Ascending aorta (tissue), 2 donors: ENCODE results near the gene PARVA. TPM values are rescaled to one million over a fixed set of nuclear protein-coding genes. Genes with fewer than 3 reads are reported as not detected.

ENCODE experiments used
- DNase-seq, 2 donors: peaks; one replicate each; pipeline ENCODE4 v3.0.0-alpha.2; 2019; ENCODE audit warnings: low spot score in 2 of 2
- H3K27ac ChIP-seq, 2 donors: fragments of 200-600 bp; sonication (generic); one replicate each; pipeline ENCODE4 v1.5.1; 2016 to 2017; ENCODE audit warnings: mild to moderate bottlenecking in 1 of 2
- H3K27me3 ChIP-seq: fragments of 200-600 bp; sonication (generic); one replicate; pipeline ENCODE4 v1.5.1; 2017
- H3K36me3 ChIP-seq, 2 donors: fragments of 200-600 bp; sonication (generic); one replicate each; pipeline ENCODE4 v1.5.1; 2016
- H3K4me1 ChIP-seq, 2 donors: fragments of 200-600 bp; sonication (generic); one replicate each; pipeline ENCODE4 v1.5.1; 2016 to 2017; ENCODE audit warnings: mild to moderate bottlenecking in 1 of 2
- H3K4me3 ChIP-seq, 2 donors: fragments of 200-600 bp; sonication (generic); one replicate each; pipeline ENCODE4 v1.5.1; 2016 to 2017; ENCODE audit warnings: mild to moderate bottlenecking in 1 of 2
- H3K9me3 ChIP-seq, 2 donors: fragments of 200-600 bp; sonication (generic); one replicate each; pipeline ENCODE4 v1.5.1; 2016
- intact Hi-C: fragments of 100-400 bp; cut with DNase I; formaldehyde crosslinking; loops from one replicate; pipeline ENCODE4 v1.15.1; 2023
- total RNA-seq: library from RNA; depleted of rRNA; stranded (reverse); fragments of >200 nt; gene quantifications from one replicate; pipeline ENCODE4 v1.1.0, GENCODE V29; 2016
- TF ChIP-seq, protein P1 (sequence below), 3 experiments: fragments of 200-600 bp in 2 of 3; fragments of 450-650 bp in 1 of 3; sonication (generic) in 2 of 3; IDR thresholded peaks; one replicate each; pipeline ENCODE4 v1.5.1; 2016 to 2019; ENCODE audit warnings: antibody characterized with exemption in 3 of 3, mild to moderate bottlenecking in 1 of 3, moderate library complexity in 1 of 3

PARVA gene
- total RNA-seq, 1 donor from 2014 or later: 51.6 TPM

DNA sequence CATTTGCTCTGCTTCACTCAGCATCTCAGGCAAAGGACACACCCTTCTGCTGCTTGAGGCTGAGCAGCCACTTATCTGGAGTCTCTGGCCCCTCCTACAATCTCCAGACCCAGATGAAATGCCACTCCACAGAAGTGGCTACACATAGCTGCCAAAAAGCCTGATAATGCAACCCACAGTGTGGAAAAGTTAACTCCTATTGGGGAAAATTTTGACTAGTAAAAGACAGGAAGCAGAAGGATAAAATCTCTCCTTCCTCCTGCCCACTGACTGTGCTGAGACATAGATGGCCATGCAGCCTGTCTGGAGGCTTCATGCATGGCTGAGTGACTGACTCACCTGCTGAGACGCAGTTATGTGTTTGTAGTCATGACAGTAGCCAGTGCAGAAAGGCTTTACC is 204.6 kb downstream of the PARVA start:
- TF ChIP-seq, protein P1, sequence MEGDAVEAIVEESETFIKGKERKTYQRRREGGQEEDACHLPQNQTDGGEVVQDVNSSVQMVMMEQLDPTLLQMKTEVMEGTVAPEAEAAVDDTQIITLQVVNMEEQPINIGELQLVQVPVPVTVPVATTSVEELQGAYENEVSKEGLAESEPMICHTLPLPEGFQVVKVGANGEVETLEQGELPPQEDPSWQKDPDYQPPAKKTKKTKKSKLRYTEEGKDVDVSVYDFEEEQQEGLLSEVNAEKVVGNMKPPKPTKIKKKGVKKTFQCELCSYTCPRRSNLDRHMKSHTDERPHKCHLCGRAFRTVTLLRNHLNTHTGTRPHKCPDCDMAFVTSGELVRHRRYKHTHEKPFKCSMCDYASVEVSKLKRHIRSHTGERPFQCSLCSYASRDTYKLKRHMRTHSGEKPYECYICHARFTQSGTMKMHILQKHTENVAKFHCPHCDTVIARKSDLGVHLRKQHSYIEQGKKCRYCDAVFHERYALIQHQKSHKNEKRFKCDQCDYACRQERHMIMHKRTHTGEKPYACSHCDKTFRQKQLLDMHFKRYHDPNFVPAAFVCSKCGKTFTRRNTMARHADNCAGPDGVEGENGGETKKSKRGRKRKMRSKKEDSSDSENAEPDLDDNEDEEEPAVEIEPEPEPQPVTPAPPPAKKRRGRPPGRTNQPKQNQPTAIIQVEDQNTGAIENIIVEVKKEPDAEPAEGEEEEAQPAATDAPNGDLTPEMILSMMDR (IDR thresholded peaks at IDR 0.05): no peak
- Histone ChIP-seq H3K4me3 (no peak overlapping the region), H3K9me3 (no peaks in the 10 kb centered on the region), H3K4me1 (peaks cover 0 to 8% of the 10 kb centered on the region in 2 donors), H3K36me3 (no peaks in the 10 kb centered on the region), H3K27ac (no peak overlapping the region), H3K27me3 (no peaks in the 10 kb centered on the region)
- intact Hi-C loops: no loop called here
- DNase-seq: no peak
